Activated CD4-positive, alpha-beta T cell treated with anti-CD3 and anti-CD28 coated beads, Interleukin-2, amount 50 U/mL, for 48 hours (primary cell): ENCODE measurements around the gene ANP32B.
"Not testable (repeated sequence)": the region's sequence is repeated elsewhere in the genome, so short reads cannot be mapped to it uniquely, and the experiment has no call there.

Source experiments
- DNase-seq, 2 experiments: peaks; one replicate each; pipeline ENCODE4 v3.0.0-alpha.2; 2020

Gene ANP32B

DNA sequence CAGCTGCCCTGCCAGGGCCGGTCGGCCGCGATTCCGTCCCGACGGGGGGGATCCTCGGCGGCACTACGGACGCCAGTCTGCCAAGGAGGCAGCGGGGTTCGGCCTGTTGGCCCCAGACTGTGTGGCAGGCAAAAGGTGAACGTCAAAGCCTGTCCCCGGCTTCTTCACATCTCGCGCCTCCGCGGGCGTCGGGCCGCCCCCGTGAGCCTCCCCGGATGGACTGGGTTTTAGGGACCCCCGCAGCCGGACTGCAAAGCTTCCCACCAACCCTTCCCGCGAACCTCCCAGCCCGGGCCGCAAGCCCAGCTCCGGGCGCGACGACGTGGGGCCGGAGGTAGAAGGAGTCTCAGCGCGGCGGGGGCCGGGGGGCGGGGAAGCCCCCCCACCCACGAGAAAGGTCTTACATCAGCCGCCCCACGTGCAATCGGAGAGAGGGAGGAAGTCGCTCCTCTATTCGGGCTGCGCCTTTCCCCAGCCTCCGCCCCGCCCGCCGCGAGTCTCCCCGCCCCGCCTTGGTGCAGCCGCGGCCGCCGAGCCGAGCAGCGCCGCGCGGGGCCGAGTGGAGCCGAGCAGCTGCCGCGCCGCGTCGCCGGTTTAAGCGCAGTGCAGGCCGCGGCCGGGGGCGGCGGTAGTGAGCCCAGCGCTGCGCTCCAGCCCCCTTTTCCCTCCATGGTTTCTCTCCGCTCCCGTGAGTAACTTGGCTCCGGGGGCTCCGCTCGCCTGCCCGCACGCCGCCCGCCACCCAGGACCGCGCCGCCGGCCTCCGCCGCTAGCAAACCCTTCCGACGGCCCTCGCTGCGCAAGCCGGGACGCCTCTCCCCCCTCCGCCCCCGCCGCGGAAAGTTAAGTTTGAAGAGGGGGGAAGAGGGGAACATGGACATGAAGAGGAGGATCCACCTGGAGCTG, at the start of gene ANP32B:
ANP32B (plus strand) TSS at position 659 of the 906 bp plus-strand sequence; CDS start at position 874, 215 bp downstream.
- peak; percentile 95 to 96 for DNase-seq

GRCh38 chr9:97934321-97935115, 48.6 kb upstream of the ANP32B start:
- DNase-seq, result no peak

DNA sequence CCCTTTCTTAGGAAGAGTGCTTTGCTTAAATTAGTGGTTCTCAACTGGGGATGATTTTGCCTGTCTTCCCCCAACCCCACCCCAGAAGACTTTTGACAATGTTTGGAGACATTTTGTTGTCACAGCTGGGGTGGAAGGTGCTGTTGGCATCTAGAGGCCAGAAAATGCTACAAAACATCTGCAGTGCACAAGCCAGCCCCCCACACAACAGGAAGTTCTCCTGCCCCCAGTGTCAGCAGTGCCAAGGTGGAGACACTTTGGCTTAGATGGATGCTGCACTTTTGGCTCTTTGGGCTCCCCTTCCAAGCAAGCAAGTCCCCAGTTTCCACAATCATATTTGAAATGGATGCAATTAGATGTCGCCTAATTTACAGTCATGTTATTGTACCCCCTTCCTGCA, 47.9 kb upstream of the ANP32B start:
- DNase-seq, result no peak

GRCh38 chr9:97936998-97937397, 46.1 kb upstream of the ANP32B start:
- DNase-seq, result no peak

- peak in 1 of 2 experiments; percentile 24 for DNase-seq
Measured at GRCh38 chr9:97938081-97938644, 45.0 kb upstream of the ANP32B start, which contains the start of gene HEMGN. TSS of gene HEMGN (minus strand) at chr9:97938172. CDS start at chr9:97938136, 36 bp downstream.

DNA sequence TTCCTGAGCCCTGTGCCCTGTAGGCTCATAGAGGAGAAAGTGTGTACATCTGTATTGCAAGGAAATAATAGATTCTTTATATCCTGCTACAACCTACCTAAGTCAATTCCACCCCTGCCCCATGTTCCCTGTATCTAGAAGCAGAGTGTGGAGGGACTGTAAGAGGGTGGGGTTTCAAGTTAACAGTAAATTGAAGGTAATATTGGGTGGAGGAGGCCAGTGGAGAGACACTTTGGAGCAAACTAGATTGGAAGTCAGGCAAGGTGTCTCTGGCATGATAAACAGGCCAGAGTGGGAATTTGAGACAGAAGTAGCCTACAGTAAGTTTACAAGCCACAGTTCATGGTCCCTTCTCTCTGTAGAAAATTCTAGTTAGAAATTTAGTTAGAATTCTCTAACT, 42.9 kb upstream of the ANP32B start:
- DNase-seq, result no peak

GRCh38 chr9:97940741-97941140, 42.4 kb upstream of the ANP32B start:
- no peak for DNase-seq

- no peak for DNase-seq
Measured at GRCh38 chr9:97941323-97941722, 41.8 kb upstream of the ANP32B start.

DNA sequence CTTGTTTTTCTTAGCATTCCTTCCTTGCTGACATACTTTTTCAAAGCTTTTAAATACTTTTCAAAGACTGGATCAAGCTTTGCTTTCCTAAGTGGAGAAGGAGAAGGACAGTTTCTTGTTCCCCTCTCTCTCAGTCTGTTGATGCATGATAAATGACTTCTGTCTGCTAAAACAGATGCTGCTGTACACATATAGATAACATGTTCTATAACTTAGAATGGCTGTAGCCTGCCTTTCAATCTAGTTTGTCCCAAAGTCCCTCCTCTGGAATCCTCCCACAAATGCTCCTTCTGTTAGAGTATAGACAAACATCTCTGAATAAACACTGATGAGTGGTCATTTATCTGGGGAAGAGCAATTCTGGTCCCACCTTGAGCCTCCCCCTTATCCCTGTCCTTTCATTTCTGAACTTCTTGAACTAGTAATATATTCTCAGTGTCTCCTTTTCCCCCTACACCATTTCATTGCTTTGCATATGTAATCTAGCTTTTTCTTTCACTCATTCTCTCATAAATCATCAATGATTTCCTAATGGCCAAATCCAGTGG, 39.8 kb upstream of the ANP32B start:
- DNase-seq, result no peak

DNA sequence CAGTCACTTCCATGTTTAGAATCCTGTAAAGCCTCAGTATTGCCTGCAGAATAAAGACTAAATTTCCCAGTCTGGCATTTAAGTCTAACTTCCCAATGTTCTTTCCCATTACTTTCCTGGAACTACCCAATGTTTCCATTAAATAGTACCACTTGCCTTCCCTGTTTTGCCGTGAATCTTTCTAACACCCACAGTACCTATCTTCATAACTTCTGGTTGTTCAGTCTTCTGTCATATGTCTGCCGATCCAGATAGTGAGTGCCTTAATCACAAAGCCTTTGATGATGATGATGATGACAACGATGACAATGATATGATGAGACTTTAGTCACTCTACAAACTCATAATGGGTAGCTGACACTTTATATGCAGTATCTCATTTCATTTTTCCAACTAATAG, 38.5 kb upstream of the ANP32B start:
- DNase-seq, result no peak

GRCh38 chr9:97945470-97945869, 37.7 kb upstream of the ANP32B start:
- DNase-seq, result not testable (repeated sequence)

- DNase-seq, result not testable (repeated sequence)
Measured at GRCh38 chr9:97947094-97947493, 36.0 kb upstream of the ANP32B start.

DNA sequence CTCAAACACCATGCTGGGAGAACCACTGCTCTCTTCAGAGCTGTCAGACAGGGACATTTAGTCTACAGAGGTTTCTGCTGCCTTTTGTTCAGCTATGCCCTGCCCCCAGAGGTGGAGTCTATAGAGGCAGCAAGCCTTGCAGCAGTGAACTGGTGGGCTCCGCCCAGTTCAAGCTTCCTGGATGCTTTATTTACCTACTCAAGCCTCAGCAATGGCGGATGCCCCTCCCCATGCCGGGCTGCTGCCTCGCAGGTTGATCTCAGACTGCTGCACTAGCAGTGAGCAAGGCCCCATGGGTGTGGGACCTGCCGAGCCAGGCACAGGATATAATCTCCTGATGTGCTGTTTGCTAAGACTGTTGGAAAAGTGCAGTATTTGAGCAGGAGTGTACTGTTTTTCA, 32.3 kb upstream of the ANP32B start:
- DNase-seq, result not testable (repeated sequence)

DNA sequence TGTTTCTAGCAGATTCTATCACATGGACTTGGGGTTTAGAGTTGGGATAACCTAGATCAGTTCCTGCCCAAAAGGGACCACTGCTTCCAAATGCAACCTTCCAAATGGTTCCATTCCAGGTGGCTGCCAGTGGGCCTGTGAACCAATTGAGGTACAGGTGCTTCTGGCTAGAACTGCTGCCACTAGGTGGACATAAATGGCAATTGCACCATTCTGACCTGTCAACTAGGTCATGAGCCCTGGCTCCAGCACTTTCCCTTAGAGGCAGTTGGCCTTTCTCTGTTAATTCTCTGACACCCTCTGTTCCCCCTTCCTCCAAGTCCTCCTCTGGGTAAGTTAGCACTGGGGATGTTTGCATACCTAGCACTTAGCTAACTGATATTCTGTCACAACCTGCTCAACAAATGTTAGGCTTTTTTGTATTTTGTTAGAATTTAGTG, 28.6 kb upstream of the ANP32B start:
- DNase-seq, result peak; percentile 41 to 55

DNA sequence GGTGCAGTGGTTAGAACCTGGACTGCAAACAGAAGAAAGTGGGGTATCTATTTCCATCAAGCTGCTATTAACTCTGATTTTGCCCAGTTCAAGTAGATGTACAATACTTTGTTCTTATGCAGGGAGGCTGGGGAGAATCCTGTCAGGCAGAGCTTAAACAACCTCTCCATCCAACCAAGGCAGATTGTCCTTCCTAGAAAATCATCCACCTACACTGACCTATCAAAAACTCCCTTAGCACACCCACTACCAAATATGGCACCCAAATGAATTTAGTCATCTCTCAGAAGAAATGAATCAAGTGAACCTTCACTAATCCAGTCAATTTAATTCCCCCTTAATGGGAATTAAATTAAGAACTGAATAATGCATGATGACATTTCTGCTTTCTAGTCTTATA, 26.8 kb upstream of the ANP32B start:
- DNase-seq, result no peak

GRCh38 chr9:97958812-97959511, 24.2 kb upstream of the ANP32B start:
- no peak for DNase-seq

DNA sequence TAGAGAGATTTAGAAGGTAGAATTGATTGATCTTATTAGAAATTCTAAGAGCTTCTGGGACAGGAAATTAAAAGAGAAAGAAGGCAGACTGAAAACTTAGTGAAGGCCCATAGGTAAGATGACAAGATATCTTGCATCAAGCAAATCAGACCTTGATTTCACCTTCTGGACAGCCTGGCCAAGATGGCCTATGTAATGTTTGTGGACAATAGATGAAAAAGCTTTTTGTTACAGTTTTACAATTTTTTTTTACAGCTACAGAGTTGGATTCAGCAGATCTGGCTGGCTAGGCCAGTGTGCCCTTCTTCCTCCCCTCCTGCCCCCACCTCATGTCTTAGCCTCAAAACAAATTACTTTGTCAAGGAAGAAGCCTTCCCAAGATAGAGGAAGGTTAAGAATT, 23.6 kb upstream of the ANP32B start:
- no peak for DNase-seq

GRCh38 chr9:97960678-97961328, 22.3 kb upstream of the ANP32B start:
- DNase-seq, result not testable (repeated sequence)

DNA sequence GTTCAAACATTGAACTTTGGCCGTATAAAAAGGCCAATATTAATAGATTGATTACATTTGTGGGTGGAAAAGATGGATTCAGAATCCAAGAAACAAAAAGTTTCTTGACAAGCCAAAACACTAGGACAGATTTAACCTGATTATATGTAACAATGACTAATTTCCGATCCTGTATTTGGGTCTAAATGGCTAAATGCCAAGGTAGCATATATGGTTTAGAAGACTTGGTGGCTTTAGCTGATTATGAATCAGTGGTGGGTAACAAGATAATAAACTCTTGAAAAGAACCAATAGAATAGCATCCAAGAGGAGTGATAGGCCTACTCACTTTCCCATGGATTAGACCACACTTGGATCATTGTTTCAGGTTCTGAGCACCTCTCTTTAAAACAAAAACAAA, 21.8 kb upstream of the ANP32B start:
- no peak for DNase-seq

DNA sequence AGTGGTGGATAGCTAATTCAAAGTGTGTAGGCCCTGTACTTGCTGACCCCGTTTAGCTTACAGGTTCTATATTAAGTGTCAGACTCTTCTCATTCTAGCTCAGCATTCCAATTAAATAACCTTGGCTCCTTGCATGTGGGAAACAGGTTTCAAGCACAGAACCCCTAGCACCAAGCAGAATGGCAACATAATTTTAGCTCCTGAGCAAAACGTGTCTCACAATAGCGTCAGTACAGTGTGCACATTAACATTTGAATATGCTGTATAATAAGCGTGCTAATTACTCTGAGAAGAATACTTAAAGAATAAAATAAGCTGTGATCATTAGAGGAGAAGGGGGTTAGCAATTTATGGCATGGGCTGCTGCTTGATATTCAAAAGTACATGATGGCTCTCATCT, 21.0 kb upstream of the ANP32B start:
- no peak for DNase-seq

DNA sequence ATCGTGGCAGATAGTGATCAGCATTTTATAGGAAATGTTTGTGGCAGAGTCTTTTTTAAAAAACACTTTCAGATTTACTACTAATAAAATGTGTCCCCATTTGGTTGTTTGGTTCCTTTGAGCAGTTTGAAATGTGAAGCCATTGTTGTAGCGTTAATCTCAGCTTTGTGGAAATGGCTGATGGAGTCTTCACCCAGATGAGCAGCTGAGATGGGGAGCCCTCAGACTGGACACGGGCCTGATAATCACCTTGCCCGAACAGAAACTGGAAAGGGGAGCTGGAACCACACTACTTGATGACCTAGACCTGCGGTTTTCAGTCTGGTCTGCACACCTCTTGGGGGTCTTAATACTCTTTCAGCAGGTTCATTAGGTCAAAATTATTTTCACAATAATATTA, 20.6 kb upstream of the ANP32B start:
- DNase-seq, result no peak

DNA sequence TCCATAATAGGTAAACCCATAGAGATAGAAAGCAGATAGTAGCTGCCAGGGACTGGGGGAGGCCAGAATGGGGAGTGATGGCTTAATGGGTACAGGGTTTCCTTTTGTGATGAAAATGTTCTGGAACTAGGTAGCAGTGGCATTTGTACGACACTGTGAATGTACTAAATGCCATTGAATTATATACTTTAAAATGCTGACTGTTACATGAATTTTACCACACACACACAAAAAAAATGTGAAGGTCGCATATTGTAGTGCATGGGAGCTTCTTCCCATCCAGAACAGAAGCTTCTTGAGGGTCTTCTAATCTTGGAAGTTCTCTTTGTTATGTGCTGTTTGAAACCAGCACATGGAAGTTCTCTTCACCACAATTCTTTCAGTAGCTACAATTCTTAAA, 19.9 kb upstream of the ANP32B start:
- no peak for DNase-seq
